ENCODE measurements around the gene FBXO8. TPM values are rescaled to one million over a fixed set of nuclear protein-coding genes. Genes with fewer than 3 reads are reported as not detected.

Gene FBXO8
- total RNA-seq, 6 experiments from 2014 or later, result 15.4 to 22.2 (median 21.5) TPM

- Mint-ChIP-seq H3K9me3 (peaks cover 6% of the 10 kb centered on the region; the same call in 1 of the 2 replicates), H3K27ac (no peak overlapping the region), H3K36me3 (ENCODE audit: low read depth) (peaks cover 17% of the 10 kb centered on the region), H3K4me1 (ENCODE audit: low read depth) (peaks cover 39% of the 10 kb centered on the region), H3K4me3 (no peak overlapping the region), H3K27me3 (ENCODE audit: insufficient read depth) (no peaks in the 10 kb centered on the region; the same call in 1 of the 2 replicates)
- no peak for TF ChIP-seq CTCF (IDR thresholded peaks at IDR 0.05)
- no peak for DNase-seq
Measured at GRCh38 chr4:174277433-174277832, 6.0 kb downstream of the FBXO8 start.

GRCh38 chr4:174275101-174275500 lies 8.4 kb downstream of the FBXO8 start:
- Mint-ChIP-seq H3K4me1 (ENCODE audit: low read depth) (peaks cover 18% of the 10 kb centered on the region), H3K36me3 (ENCODE audit: low read depth) (peaks cover 12% of the 10 kb centered on the region), H3K27me3 (ENCODE audit: insufficient read depth) (no peaks in the 10 kb centered on the region), H3K27ac (no peak overlapping the region), H3K4me3 (no peak overlapping the region), H3K9me3 (peaks cover 6% of the 10 kb centered on the region; the same call in 1 of the 2 replicates)
- no peak for TF ChIP-seq CTCF (IDR thresholded peaks at IDR 0.05)
- DNase-seq, result no peak

DNA sequence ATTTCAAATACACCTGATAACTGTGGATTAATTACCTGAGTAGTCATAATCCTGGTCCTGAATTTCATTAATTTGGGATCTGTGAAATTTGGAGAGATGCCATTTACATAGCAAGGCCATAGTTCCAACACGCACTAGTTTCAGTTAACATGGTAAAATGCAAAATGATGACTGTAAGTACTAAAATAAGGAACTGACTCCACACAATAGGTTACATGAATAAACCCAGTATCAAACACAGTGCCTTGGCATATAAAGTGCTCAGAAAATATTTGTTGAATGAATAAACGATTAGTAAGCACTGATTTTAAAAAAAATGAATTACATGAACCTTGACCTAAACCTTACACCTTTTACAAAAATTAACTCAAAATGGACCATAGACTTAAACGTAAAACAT lies 9.0 kb downstream of the FBXO8 start:
- Mint-ChIP-seq H3K4me3 (no peak overlapping the region), H3K27me3 (ENCODE audit: insufficient read depth) (no peaks in the 10 kb centered on the region), H3K27ac (no peak overlapping the region), H3K36me3 (ENCODE audit: low read depth) (peaks cover 5% of the 10 kb centered on the region), H3K4me1 (ENCODE audit: low read depth) (peaks cover 18% of the 10 kb centered on the region), H3K9me3 (peaks cover 3% of the 10 kb centered on the region; the same call in 1 of the 2 replicates)
- TF ChIP-seq CTCF (IDR thresholded peaks at IDR 0.05), result no peak
- DNase-seq, result no peak

- H3K27ac Mint-ChIP-seq, result no peak overlapping the region
- H3K36me3 Mint-ChIP-seq (ENCODE audit: low read depth), result peaks cover under 1% of the 10 kb centered on the region
- no peak overlapping the region for H3K4me3 Mint-ChIP-seq
- no peak for DNase-seq
- H3K27me3 Mint-ChIP-seq (ENCODE audit: insufficient read depth), result no peaks in the 10 kb centered on the region
- TF ChIP-seq CTCF (IDR thresholded peaks at IDR 0.05), result no peak
- peaks cover 13% of the 10 kb centered on the region for H3K4me1 Mint-ChIP-seq (ENCODE audit: low read depth)
- H3K9me3 Mint-ChIP-seq, result no peaks in the 10 kb centered on the region
Measured at GRCh38 chr4:174273930-174274329, 9.5 kb downstream of the FBXO8 start.

DNA sequence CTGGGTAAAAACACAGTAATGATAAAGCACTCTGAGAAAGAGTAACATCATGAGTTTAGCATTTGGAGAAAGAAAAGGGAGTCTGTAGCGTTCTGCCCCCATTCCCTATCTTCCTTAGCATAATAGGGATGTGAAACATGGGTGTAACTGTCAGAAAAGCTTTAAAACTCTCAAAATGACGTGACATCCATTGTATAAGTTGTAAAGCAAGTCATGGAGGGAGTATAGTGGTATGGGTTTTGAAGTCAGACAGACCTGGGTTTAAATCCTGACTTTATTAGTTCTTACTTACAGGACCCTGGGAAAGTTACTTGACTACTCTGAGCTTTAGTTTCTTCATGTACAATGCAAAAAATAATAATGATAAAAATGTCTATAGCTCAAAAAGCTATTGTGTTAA lies 17.1 kb downstream of the FBXO8 start:
- no peaks in the 10 kb centered on the region for H3K4me1 Mint-ChIP-seq (ENCODE audit: low read depth)
- no peaks in the 10 kb centered on the region for H3K9me3 Mint-ChIP-seq
- H3K27me3 Mint-ChIP-seq (ENCODE audit: insufficient read depth), result no peaks in the 10 kb centered on the region; the same call in 1 of the 2 replicates
- no peaks in the 10 kb centered on the region for H3K36me3 Mint-ChIP-seq (ENCODE audit: low read depth)
- TF ChIP-seq CTCF (IDR thresholded peaks at IDR 0.05), result no peak
- no peak overlapping the region for H3K4me3 Mint-ChIP-seq
- no peak overlapping the region for H3K27ac Mint-ChIP-seq
- no peak for DNase-seq

- DNase-seq, result no peak
- Mint-ChIP-seq H3K9me3 (no peaks in the 10 kb centered on the region), H3K36me3 (ENCODE audit: low read depth) (no peaks in the 10 kb centered on the region), H3K4me3 (no peak overlapping the region), H3K27ac (no peak overlapping the region), H3K4me1 (ENCODE audit: low read depth) (peaks cover 1% of the 10 kb centered on the region; the same call in 1 of the 2 replicates), H3K27me3 (ENCODE audit: insufficient read depth) (no peaks in the 10 kb centered on the region; the same call in 1 of the 2 replicates)
- TF ChIP-seq CTCF (IDR thresholded peaks at IDR 0.05), result no peak
Measured at GRCh38 chr4:174265916-174266315, 17.6 kb downstream of the FBXO8 start.
